Smooth muscle cell (in vitro differentiated cells): ENCODE results near the gene OR10H1. TPM values are rescaled to one million over a fixed set of nuclear protein-coding genes. Genes with fewer than 3 reads are reported as not detected.
"Not testable (repeated sequence)": the region's sequence is repeated elsewhere in the genome, so short reads cannot be mapped to it uniquely, and the experiment has no call there.

Source experiments
- DNase-seq: peaks from one replicate; lab custom pipeline; 2025; ENCODE audit not compliant: unreplicated experiment; lab: John Stamatoyannopoulos, UW
- H2AFZ ChIP-seq: fragments of 200-600 bp; sonication (generic); 2 replicates; pipeline ENCODE4 v1.6.0; 2016; ENCODE audit warnings: antibody characterized with exemption, low read depth, mild to moderate bottlenecking
- H3F3A ChIP-seq: fragments of 200-600 bp; sonication (generic); 2 replicates; pipeline ENCODE4 v1.6.0; 2017; ENCODE audit warnings: antibody characterized with exemption, low read depth
- H3K27ac ChIP-seq: fragments of 200-600 bp; sonication (generic); 2 replicates; pipeline ENCODE4 v1.5.1; 2016; ENCODE audit warnings: low read depth, mild to moderate bottlenecking
- H3K27me3 ChIP-seq: fragments of 200-600 bp; sonication (generic); 2 replicates; pipeline ENCODE4 v1.6.1; 2016; ENCODE audit warnings: low read depth, mild to moderate bottlenecking
- H3K36me3 ChIP-seq: fragments of 200-600 bp; sonication (generic); 2 replicates; pipeline ENCODE4 v1.5.1; 2016; ENCODE audit warnings: low read depth
- H3K4me1 ChIP-seq: fragments of 200-600 bp; sonication (generic); 2 replicates; pipeline ENCODE4 v1.5.1; 2016; ENCODE audit warnings: low read depth
- H3K4me2 ChIP-seq: fragments of 200-600 bp; sonication (generic); 2 replicates; pipeline ENCODE4 v1.6.0; 2016; ENCODE audit warnings: mild to moderate bottlenecking
- H3K4me3 ChIP-seq: fragments of 200-600 bp; sonication (generic); 2 replicates; pipeline ENCODE4 v1.5.1; 2016; ENCODE audit warnings: mild to moderate bottlenecking
- H3K79me2 ChIP-seq: fragments of 200-600 bp; sonication (generic); 2 replicates; pipeline ENCODE4 v1.6.0; 2016; ENCODE audit warnings: low read depth, mild to moderate bottlenecking
- H3K9ac ChIP-seq: fragments of 200-600 bp; sonication (generic); 2 replicates; pipeline ENCODE4 v1.6.0; 2016; ENCODE audit warnings: low read depth
- H3K9me3 ChIP-seq: fragments of 200-600 bp; sonication (generic); replicated peaks from 2 replicates; pipeline ENCODE4 v1.5.1; 2016; ENCODE audit warnings: low read depth
- H4K20me1 ChIP-seq: fragments of 200-600 bp; sonication (generic); 2 replicates; pipeline ENCODE4 v1.6.0; 2016; ENCODE audit warnings: low read depth
- WGBS: methylation state at CpG from one replicate; pipeline ENCODE4 v1.1.7; 2016; ENCODE audit warnings: low lambda C conversion rate; 5-methylcytosine and 5-hydroxymethylcytosine counted together
- polyA plus RNA-seq: library from polyadenylated mRNA; unstranded; fragments of >200 nt; fragmentation: Nextera tagmentation; extraction: Ambion mirVana; gene quantifications from 2 replicates; pipeline ENCODE4 v1.2.1, GENCODE V29; 2016
- total RNA-seq: library from RNA; depleted of rRNA; stranded (reverse); fragments of >200 nt; gene quantifications from 2 replicates; pipeline ENCODE4 v1.2.3, GENCODE V29; 2014
- TF ChIP-seq, protein P1 (sequence below): fragments of 200-600 bp; sonication (generic); IDR thresholded peaks from 2 replicates; pipeline ENCODE4 v1.5.1; 2017; ENCODE audit warnings: borderline replicate concordance, mild to moderate bottlenecking, antibody characterized with exemption; ENCODE audit not compliant: insufficient read depth, poor library complexity, severe bottlenecking

Gene OR10H1
- total and polyA plus RNA-seq, 2 experiments from 2014 or later = not detected

DNA sequence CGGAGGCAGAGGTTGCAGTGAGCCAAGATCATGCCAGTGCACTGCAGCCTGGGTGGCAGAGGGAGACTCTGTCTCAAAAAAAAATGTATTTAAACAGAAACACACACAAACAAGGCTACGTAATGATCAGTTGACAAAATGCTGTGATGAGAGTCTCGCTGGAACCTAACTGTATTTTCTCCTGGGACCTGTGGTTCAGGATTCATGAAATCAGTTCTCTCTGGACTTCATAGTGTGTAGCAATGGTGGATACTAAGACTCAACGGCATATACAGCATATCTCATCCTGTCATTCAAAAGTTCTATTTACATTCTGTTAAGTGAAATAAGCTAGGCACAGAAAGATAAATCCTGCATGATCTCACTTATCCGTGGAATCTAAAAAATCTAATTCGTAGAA, 45.1 kb upstream of the OR10H1 start:
- no peaks in the 10 kb centered on the region for H3K79me2 ChIP-seq

DNA sequence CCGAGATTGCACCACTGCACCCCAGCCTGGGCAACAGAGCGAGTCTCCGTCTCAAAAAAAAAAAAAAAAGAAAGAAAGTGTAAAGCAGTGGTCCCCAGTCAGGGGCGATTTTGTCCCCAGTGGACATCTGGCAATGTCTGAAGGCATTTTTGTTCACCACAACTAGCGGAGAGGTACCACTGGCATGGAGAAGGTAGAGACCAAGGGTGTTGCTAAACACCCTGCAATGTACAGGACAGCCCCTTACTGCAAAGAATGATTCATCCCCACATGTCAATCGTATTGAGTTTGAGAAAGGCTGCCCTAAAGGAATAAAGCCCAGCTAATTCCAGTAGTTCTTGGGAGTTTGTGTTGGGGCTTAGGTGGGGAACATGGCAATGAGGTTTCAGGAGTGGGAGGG, 43.7 kb upstream of the OR10H1 start:
- TF ChIP-seq, protein P1, sequence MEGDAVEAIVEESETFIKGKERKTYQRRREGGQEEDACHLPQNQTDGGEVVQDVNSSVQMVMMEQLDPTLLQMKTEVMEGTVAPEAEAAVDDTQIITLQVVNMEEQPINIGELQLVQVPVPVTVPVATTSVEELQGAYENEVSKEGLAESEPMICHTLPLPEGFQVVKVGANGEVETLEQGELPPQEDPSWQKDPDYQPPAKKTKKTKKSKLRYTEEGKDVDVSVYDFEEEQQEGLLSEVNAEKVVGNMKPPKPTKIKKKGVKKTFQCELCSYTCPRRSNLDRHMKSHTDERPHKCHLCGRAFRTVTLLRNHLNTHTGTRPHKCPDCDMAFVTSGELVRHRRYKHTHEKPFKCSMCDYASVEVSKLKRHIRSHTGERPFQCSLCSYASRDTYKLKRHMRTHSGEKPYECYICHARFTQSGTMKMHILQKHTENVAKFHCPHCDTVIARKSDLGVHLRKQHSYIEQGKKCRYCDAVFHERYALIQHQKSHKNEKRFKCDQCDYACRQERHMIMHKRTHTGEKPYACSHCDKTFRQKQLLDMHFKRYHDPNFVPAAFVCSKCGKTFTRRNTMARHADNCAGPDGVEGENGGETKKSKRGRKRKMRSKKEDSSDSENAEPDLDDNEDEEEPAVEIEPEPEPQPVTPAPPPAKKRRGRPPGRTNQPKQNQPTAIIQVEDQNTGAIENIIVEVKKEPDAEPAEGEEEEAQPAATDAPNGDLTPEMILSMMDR = no peak
- Histone ChIP-seq H3F3A (no peaks in the 10 kb centered on the region), H4K20me1 (no peaks in the 10 kb centered on the region), H3K4me1 (no peaks in the 10 kb centered on the region), H3K36me3 (no peaks in the 10 kb centered on the region), H3K9me3 (peaks cover 5% of the 10 kb centered on the region), H3K79me2 (no peaks in the 10 kb centered on the region), H3K4me3 (no peak overlapping the region), H3K9ac (no peak overlapping the region), H3K27ac (no peak overlapping the region), H3K27me3 (no peaks in the 10 kb centered on the region), H2AFZ (no peak overlapping the region), H3K4me2 (no peak overlapping the region)
- 66% methylated on average over 6 of the region's 6 CpGs for WGBS
- no peak for DNase-seq

More for the DNA sequence above, 45.1 kb upstream of the OR10H1 start:
- H3K9me3 ChIP-seq = peaks cover 9% of the 10 kb centered on the region
- H2AFZ ChIP-seq = no peak overlapping the region
- no peaks in the 10 kb centered on the region for H3K4me1 ChIP-seq
- no peaks in the 10 kb centered on the region for H4K20me1 ChIP-seq
- H3K4me2 ChIP-seq = no peak overlapping the region
- H3K9ac ChIP-seq = no peak overlapping the region
- no peaks in the 10 kb centered on the region for H3K36me3 ChIP-seq
- no peaks in the 10 kb centered on the region for H3F3A ChIP-seq
- no peak for DNase-seq
- WGBS = 71% methylated on average over 6 of the region's 6 CpGs
- no peaks in the 10 kb centered on the region for H3K27me3 ChIP-seq
- H3K27ac ChIP-seq = no peak overlapping the region
- TF ChIP-seq, protein P1 = no peak
- no peak overlapping the region for H3K4me3 ChIP-seq

DNA sequence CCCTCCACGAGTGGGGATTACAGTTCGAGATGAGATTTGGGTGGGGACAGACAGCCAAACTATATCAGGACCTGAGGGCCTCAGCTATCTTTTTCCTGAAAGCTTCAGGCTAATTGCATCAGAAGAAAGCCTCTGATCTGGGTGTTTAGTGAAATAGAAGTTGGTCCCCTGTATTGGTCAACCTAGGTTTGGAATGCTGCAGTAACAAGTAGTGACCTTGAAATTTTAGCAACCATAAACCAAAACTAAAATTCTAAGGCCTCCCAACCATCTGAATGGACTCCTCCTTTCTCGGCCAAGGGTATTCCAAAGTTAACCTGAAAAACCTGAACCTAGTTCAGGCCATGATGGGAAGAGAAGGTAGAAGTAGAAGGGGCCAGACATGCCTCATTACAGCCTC, 34.9 kb upstream of the OR10H1 start:
- TF ChIP-seq, protein P1 = no peak
- WGBS = 67% methylated on average over 3 of the region's 3 CpGs
- no peaks in the 10 kb centered on the region for H3K36me3 ChIP-seq

DNA sequence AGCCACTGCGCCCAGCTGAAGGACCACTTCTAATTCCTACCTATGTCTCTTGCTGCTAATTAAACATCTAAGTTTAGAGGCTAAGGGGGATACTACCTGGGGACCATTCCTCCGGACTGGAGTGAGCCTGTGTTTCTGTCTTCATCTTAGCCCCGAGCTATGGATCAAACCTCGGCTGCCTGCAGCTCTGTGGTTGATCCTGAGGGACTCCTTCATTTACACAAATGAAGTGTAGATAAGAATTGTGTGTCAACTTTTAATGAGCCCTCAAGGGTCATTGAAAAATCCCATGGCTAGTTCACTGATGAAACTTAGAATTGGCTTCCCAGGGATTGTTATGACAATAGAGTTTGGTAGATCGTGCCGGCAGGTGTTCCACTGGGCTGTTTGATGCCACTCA, 31.5 kb upstream of the OR10H1 start:
- Histone ChIP-seq H3K4me2 (no peak overlapping the region), H3K79me2 (no peaks in the 10 kb centered on the region), H3K4me1 (no peaks in the 10 kb centered on the region), H3K9ac (no peak overlapping the region), H4K20me1 (no peaks in the 10 kb centered on the region), H3F3A (no peaks in the 10 kb centered on the region), H3K27me3 (no peaks in the 10 kb centered on the region), H2AFZ (no peak overlapping the region), H3K4me3 (no peak overlapping the region), H3K36me3 (no peaks in the 10 kb centered on the region), H3K27ac (no peak overlapping the region), H3K9me3 (peaks cover 8% of the 10 kb centered on the region)
- 78% methylated on average over 6 of the region's 6 CpGs for WGBS
- TF ChIP-seq, protein P1 = no peak
- no peak for DNase-seq

More for the DNA sequence above, 34.9 kb upstream of the OR10H1 start:
- Histone ChIP-seq H3K9me3 (peaks cover 2% of the 10 kb centered on the region), H3K4me3 (no peak overlapping the region), H3F3A (no peaks in the 10 kb centered on the region), H4K20me1 (no peaks in the 10 kb centered on the region), H2AFZ (no peak overlapping the region), H3K4me2 (no peak overlapping the region), H3K4me1 (no peaks in the 10 kb centered on the region), H3K27me3 (no peaks in the 10 kb centered on the region), H3K27ac (no peak overlapping the region), H3K79me2 (no peaks in the 10 kb centered on the region), H3K9ac (no peak overlapping the region)
- DNase-seq = no peak

DNA sequence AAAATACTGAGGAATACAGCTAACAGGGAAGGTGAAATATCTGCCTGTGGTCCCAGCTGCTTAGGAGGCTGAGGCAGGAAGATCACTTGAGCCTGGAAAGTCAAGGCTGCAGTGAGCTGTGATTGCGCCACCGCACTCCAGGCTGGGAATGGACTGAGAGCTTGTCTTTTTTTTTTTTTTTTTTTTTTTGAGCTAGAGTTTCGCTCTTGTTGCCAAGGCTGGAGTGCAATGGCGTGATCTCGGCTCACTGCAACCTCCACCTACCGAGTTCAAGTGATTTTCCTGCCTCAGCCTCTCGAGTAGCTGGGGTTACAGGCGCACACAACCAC, 28.4 kb upstream of the OR10H1 start:
- H4K20me1 ChIP-seq, DNase-seq, H2AFZ ChIP-seq, H3F3A ChIP-seq, H3K4me1 ChIP-seq, H3K9ac ChIP-seq, H3K79me2 ChIP-seq, H3K36me3 ChIP-seq, H3K27me3 ChIP-seq, H3K9me3 ChIP-seq, H3K27ac ChIP-seq, H3K4me2 ChIP-seq, H3K4me3 ChIP-seq: not testable (repeated sequence)
- WGBS = 77% methylated on average over 5 of the region's 8 CpGs
